ENCODE results near the gene ZNF331.

DNA sequence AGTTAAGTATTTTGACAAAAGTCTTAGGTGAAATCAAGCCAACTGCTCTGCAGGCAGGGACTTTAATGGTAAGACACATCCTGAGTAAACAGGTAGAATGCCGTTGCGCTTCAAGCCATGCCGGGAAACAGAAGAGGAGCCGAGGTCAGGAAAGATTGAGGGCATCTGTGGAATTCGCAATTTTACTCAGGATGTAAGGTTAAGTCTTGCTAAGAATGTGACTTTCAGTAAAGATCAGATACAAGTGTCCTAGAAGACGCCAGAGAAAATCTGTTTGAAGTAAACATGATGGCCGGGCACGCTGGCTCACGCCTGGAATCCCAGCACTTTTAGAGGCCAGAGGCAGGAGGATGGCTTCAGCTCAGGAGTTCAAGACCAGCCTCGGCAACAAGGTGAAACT lies 60.4 kb downstream of the ZNF331 start:
- no peak for TF ChIP-seq POLR2A (IDR thresholded peaks at IDR 0.05)
- TF ChIP-seq, protein P1, sequence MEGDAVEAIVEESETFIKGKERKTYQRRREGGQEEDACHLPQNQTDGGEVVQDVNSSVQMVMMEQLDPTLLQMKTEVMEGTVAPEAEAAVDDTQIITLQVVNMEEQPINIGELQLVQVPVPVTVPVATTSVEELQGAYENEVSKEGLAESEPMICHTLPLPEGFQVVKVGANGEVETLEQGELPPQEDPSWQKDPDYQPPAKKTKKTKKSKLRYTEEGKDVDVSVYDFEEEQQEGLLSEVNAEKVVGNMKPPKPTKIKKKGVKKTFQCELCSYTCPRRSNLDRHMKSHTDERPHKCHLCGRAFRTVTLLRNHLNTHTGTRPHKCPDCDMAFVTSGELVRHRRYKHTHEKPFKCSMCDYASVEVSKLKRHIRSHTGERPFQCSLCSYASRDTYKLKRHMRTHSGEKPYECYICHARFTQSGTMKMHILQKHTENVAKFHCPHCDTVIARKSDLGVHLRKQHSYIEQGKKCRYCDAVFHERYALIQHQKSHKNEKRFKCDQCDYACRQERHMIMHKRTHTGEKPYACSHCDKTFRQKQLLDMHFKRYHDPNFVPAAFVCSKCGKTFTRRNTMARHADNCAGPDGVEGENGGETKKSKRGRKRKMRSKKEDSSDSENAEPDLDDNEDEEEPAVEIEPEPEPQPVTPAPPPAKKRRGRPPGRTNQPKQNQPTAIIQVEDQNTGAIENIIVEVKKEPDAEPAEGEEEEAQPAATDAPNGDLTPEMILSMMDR (IDR thresholded peaks at IDR 0.05): no peak
